ENCODE measurements around the gene S100A3. TPM values are rescaled to one million over a fixed set of nuclear protein-coding genes. Genes with fewer than 3 reads are reported as not detected.

Gene S100A3
- total RNA-seq, 1 donor = 4.3 TPM

DNA sequence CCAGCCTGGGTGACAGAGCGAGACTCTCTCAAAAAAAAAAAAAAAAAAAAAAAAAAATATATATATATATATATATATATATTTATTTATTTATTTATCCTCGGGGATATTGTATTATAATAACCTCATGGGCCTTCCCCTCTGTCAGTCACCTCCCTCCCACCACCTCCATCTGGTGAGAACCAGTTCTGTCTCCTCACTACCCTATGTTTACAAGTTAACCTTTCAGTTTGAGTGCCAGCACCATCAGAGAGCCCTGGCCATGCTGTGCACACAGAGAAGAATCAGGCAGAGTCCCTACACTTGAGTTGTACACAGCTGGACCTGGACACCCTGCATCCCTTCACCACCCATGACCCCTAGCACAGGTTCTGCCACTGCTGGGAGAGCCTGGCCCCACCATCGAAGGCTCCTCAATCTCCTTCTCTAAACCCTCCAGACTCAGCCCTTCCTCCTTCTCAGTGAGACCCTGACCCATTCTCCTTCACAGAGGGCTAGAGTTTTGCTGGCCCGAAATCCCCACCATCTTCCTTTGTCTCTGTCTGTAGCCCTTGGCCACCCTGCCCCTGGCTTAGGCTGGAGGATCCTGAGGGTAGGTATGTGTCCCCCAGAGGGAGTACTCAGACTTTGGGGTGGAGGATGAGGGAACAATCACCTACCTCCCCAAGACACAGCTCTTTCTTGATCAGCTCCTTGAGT is 9.5 kb downstream of the S100A3 start:
- DNase-seq (ENCODE audit: low read depth) = no peak
- H3K4me3 ChIP-seq (ENCODE audit: low read depth, low read length) = no peak overlapping the region
- no peak for TF ChIP-seq CTCF (IDR thresholded peaks at IDR 0.05; ENCODE audit: insufficient read depth, low read length)

GRCh38 chr1:153538315-153538821 is 10.7 kb downstream of the S100A3 start:
- H3K4me3 ChIP-seq (ENCODE audit: low read depth, low read length) = no peak overlapping the region
- no peak for DNase-seq (ENCODE audit: low read depth)
- TF ChIP-seq CTCF (IDR thresholded peaks at IDR 0.05; ENCODE audit: insufficient read depth, low read length) = no peak

- DNase-seq (ENCODE audit: low read depth) = no peak
- no peak overlapping the region for H3K4me3 ChIP-seq (ENCODE audit: low read depth, low read length)
- TF ChIP-seq CTCF (IDR thresholded peaks at IDR 0.05; ENCODE audit: insufficient read depth, low read length) = no peak
These were observed 11.7 kb downstream of the S100A3 start for GRCh38 chr1:153537376-153537730.

GRCh38 chr1:153536671-153537375 is 12.2 kb downstream of the S100A3 start:
- no peak for TF ChIP-seq CTCF (IDR thresholded peaks at IDR 0.05; ENCODE audit: insufficient read depth, low read length)
- DNase-seq (ENCODE audit: low read depth) = no peak
- H3K4me3 ChIP-seq (ENCODE audit: low read depth, low read length) = peak overlapping the region; percentile 100

- no peak for TF ChIP-seq CTCF (IDR thresholded peaks at IDR 0.05; ENCODE audit: insufficient read depth, low read length)
- peak; percentile 90 for DNase-seq (ENCODE audit: low read depth)
- peak overlapping the region; percentile 100 for H3K4me3 ChIP-seq (ENCODE audit: low read depth, low read length)
These were observed 12.9 kb downstream of the S100A3 start for GRCh38 chr1:153536012-153536670.

- peak; percentile 26 for TF ChIP-seq CTCF (IDR thresholded peaks at IDR 0.05; ENCODE audit: insufficient read depth, low read length)
- H3K4me3 ChIP-seq (ENCODE audit: low read depth, low read length) = peak within 1 kb of the TSS; percentile 100
- DNase-seq (ENCODE audit: low read depth) = peak; percentile 61
These were observed 13.6 kb downstream of the S100A3 start, which contains the start of gene S100A6 for GRCh38 chr1:153535242-153536011. TSS of gene S100A6 (minus strand) at chr1:153535991. CDS start at chr1:153535339, 652 bp downstream.

All from fibroblast of the aortic adventitia (primary cell).